Keratinocyte (primary cell): ENCODE results near the gene TTBK1. TPM values are rescaled to one million over a fixed set of nuclear protein-coding genes. Genes with fewer than 3 reads are reported as not detected.

ENCODE experiments used
- DNase-seq: peaks from one replicate; pipeline ENCODE4 v3.0.0-alpha.2; 2011; ENCODE audit warnings: low read depth, missing footprints, low spot score
- FAIRE-seq: peaks from 2 replicates; lab custom pipeline; 2011; peaks lifted over from hg19 to GRCh38; lab: Jason Lieb, UNC
- H2AFZ ChIP-seq: 2 replicates; pipeline ENCODE4 v1.6.0; 2012; ENCODE audit warnings: low read length, control low read depth, inconsistent platforms; ENCODE audit not compliant: control insufficient read depth
- H3K27ac ChIP-seq: 2 replicates; pipeline ENCODE4 v1.5.1; 2011; ENCODE audit warnings: low read length; ENCODE audit not compliant: control insufficient read depth, insufficient read depth
- H3K27me3 ChIP-seq: 3 replicates; pipeline ENCODE4 v1.6.0; 2011; ENCODE audit warnings: low read length; ENCODE audit not compliant: control insufficient read depth, insufficient read depth; ENCODE audit errors: extremely low read depth
- H3K36me3 ChIP-seq, 2 experiments: 2 replicates in 1 of 2; 3 replicates in 1 of 2; pipeline ENCODE4 v1.5.1; 2011; ENCODE audit warnings: low read length in 2 of 2, mild to moderate bottlenecking in 1 of 2; ENCODE audit not compliant: control insufficient read depth in 2 of 2, insufficient read depth in 2 of 2; ENCODE audit errors: extremely low read depth in 1 of 2
- H3K4me1 ChIP-seq: 3 replicates; pipeline ENCODE4 v1.5.1; 2011; ENCODE audit warnings: low read length; ENCODE audit not compliant: control insufficient read depth, insufficient read depth; ENCODE audit errors: extremely low read depth
- H3K4me2 ChIP-seq: 3 replicates; pipeline ENCODE4 v1.6.0; 2011; ENCODE audit warnings: low read depth, low read length; ENCODE audit not compliant: control insufficient read depth, insufficient read depth; ENCODE audit errors: extremely low read depth
- H3K4me3 ChIP-seq, 3 experiments: fragments of 200-600 bp in 1 of 3; sonication (generic) in 1 of 3; 2 replicates in 2 of 3; 3 replicates in 1 of 3; pipeline ENCODE4 v1.5.1; 2011 to 2016; ENCODE audit warnings: low read length in 3 of 3, mild to moderate bottlenecking in 3 of 3, control low read depth in 2 of 3, inconsistent platforms in 1 of 3, low read depth in 1 of 3, mixed read lengths in 1 of 3, mixed run types in 1 of 3, moderate library complexity in 1 of 3; ENCODE audit not compliant: control insufficient read depth in 2 of 3, insufficient read depth in 2 of 3; ENCODE audit errors: extremely low read depth in 1 of 3
- H3K79me2 ChIP-seq: 2 replicates; pipeline ENCODE4 v1.6.0; 2012; ENCODE audit warnings: low read length; ENCODE audit not compliant: control insufficient read depth, insufficient read depth
- H3K9ac ChIP-seq: 3 replicates; pipeline ENCODE4 v1.6.0; 2011; ENCODE audit warnings: low read length; ENCODE audit not compliant: control insufficient read depth, insufficient read depth; ENCODE audit errors: extremely low read depth
- H3K9me1 ChIP-seq: 3 replicates; pipeline ENCODE4 v1.6.0; 2011; ENCODE audit warnings: low read length; ENCODE audit not compliant: control insufficient read depth, insufficient read depth; ENCODE audit errors: extremely low read depth
- H3K9me3 ChIP-seq: 2 replicates; pipeline ENCODE4 v1.5.1; 2012; ENCODE audit warnings: low read depth, low read length; ENCODE audit not compliant: control insufficient read depth
- H4K20me1 ChIP-seq: 3 replicates; pipeline ENCODE4 v1.6.0; 2011; ENCODE audit warnings: low read length; ENCODE audit not compliant: control insufficient read depth, insufficient read depth; ENCODE audit errors: extremely low read depth
- EZH2 ChIP-seq: IDR thresholded peaks from one replicate; pipeline ENCODE4 v1.6.1; 2012; ENCODE audit warnings: inconsistent platforms, mild to moderate bottlenecking, low read length, moderate library complexity
- dilution Hi-C: fragments of 300-500 bp; cut with MboI; formaldehyde crosslinking; loops from one replicate; pipeline ENCODE4 v1.7.0; 2020; ENCODE audit warnings: low sequenced_read_pairs; ENCODE audit not compliant: extremely low pct_ligation_motif_present
- polyA plus RNA-seq, 5 experiments: library from polyadenylated mRNA; depleted of rRNA in 3 of 5; stranded (reverse) in 3 of 5; stranded (forward) in 1 of 5; unstranded in 1 of 5; fragments of >200 nt; gene quantifications; 1 replicate in 1 of 5; 2 replicates in 3 of 5; 3 replicates in 1 of 5; pipeline versions ENCODE4 v1.2.1 to v1.2.3, GENCODE V29; 2011 to 2012; ENCODE audit warnings: missing spikeins in 2 of 5, low read depth in 1 of 5, low replicate concordance in 1 of 5
- TF ChIP-seq, protein P1 (sequence below), 3 experiments: IDR thresholded peaks in 1 of 3; conservative IDR thresholded peaks in 1 of 3; optimal IDR thresholded peaks in 1 of 3; 2 replicates in 2 of 3; 3 replicates in 1 of 3; pipeline versions ENCODE3 to v1.5.1; 2011; ENCODE audit warnings: low read length in 3 of 3, mild to moderate bottlenecking in 3 of 3, moderate library complexity in 2 of 3, control low read depth in 1 of 3, inconsistent platforms in 1 of 3; ENCODE audit not compliant: insufficient read depth in 2 of 3; ENCODE audit errors: extremely low read depth in 1 of 3

TTBK1 gene
- polyA plus RNA-seq, 1 donor (not counting 4 experiments of a cell fraction or from before 2014, with no cell fraction given), result not detected

DNA sequence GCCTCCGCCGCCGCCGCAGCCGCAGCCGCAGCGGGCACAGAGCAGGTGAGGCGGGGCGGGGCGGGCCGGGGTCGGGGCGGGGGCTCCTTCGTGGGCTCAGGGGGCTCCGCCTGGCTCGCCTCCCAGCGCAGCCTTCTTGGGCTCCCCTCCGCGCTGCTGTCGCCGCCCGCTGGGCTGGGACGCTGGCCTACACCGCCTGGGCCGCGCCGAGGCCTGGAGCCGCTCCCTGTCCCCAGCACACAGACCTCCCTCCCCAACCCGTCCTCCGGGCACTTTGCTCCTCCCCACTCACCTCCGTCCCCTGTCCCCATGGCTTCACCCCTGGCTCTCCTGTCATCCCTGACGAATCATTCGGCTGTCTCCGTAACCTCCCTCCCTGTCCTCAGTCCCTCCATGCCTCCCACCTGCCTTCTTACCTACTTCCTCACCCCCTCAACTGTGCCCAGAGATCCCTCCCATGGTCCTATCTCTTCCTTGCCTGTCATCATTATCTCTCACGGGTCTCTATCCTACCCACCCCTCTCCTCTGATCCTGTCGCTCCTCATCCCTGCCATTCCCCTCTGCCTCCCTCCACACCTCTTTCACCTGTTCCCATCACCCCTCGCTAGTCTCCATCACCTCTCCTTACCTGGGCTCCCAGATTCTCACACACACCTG, 512 bp downstream of the TTBK1 start:
- TF ChIP-seq, protein P1, sequence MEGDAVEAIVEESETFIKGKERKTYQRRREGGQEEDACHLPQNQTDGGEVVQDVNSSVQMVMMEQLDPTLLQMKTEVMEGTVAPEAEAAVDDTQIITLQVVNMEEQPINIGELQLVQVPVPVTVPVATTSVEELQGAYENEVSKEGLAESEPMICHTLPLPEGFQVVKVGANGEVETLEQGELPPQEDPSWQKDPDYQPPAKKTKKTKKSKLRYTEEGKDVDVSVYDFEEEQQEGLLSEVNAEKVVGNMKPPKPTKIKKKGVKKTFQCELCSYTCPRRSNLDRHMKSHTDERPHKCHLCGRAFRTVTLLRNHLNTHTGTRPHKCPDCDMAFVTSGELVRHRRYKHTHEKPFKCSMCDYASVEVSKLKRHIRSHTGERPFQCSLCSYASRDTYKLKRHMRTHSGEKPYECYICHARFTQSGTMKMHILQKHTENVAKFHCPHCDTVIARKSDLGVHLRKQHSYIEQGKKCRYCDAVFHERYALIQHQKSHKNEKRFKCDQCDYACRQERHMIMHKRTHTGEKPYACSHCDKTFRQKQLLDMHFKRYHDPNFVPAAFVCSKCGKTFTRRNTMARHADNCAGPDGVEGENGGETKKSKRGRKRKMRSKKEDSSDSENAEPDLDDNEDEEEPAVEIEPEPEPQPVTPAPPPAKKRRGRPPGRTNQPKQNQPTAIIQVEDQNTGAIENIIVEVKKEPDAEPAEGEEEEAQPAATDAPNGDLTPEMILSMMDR (optimal IDR thresholded peaks at IDR 0.05 in 1 of 3, IDR thresholded peaks at IDR 0.05 in 1 of 3, conservative IDR thresholded peaks at IDR 0.05 in 1 of 3; ENCODE audit: extremely low read depth in 1 of 3, insufficient read depth in 2 of 3, low read length in 3 of 3), result no peak
- TF ChIP-seq EZH2, result peak; percentile 75
- no peak overlapping the region for H3K4me2 ChIP-seq

DNA sequence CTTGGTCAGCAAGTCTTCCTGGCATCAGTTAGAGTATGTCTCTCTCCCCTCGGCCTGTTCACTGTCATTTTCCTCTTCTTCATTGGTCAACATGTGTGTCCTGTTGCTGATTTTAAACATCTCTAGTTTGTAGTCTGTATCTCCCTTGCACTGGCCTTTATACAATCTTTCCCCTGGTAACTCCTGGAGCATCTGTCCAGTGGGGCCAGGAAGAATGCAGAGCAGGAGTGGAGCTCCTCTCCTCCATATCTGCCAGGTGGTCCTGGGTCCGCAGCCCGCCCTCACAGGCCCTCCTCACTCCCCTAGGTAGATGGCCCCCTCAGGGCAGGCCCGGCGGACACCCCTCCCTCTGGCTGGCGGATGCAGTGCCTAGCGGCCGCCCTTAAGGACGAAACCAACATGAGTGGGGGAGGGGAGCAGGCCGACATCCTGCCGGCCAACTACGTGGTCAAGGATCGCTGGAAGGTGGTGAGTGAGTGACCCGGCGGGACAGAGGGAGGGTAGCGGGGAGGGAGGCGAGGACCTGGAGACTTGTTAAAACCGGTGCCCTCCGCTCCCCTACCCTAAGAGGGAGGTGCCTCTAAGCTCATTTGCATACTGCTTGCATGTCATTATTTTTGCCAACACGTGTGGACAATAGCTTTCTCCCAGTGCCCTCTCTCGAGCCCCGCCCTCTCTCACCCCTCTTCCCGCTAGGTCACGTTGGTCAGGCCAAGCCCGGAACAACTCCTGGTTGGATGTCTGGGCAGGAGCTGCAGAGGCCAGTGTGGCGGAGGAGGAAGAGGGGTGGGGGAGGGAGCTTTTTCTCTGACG, 3.2 kb downstream of the TTBK1 start:
- H4K20me1 ChIP-seq, result no peaks in the 10 kb centered on the region
- no peaks in the 10 kb centered on the region for H3K9me1 ChIP-seq
- H3K79me2 ChIP-seq, result no peaks in the 10 kb centered on the region
- no peaks in the 10 kb centered on the region for H3K9me3 ChIP-seq
- TF ChIP-seq, protein P1 (optimal IDR thresholded peaks at IDR 0.05 in 1 of 3, IDR thresholded peaks at IDR 0.05 in 1 of 3, conservative IDR thresholded peaks at IDR 0.05 in 1 of 3; ENCODE audit: extremely low read depth in 1 of 3, insufficient read depth in 2 of 3, low read length in 3 of 3), result no peak
- no peak for TF ChIP-seq EZH2
- dilution Hi-C loops, result no loop called here
- no peak overlapping the region for H2AFZ ChIP-seq
- H3K4me1 ChIP-seq, result no peaks in the 10 kb centered on the region
- H3K27me3 ChIP-seq, result peaks cover 82% of the 10 kb centered on the region
- peak overlapping the region; percentile 12 for H3K4me2 ChIP-seq
- no peak for FAIRE-seq
- H3K9ac ChIP-seq, result no peak overlapping the region
- H3K36me3 ChIP-seq, result no peaks in the 10 kb centered on the region
- no peak overlapping the region for H3K4me3 ChIP-seq
- no peak overlapping the region for H3K27ac ChIP-seq
- DNase-seq, result no peak

More for the DNA sequence above, 512 bp downstream of the TTBK1 start:
- Histone ChIP-seq H3K4me3 (no peak overlapping the region), H3K27ac (no peak overlapping the region), H2AFZ (no peak overlapping the region), H3K27me3 (peaks cover 74% of the 10 kb centered on the region), H3K9ac (no peak overlapping the region), H3K79me2 (no peaks in the 10 kb centered on the region), H3K4me1 (no peaks in the 10 kb centered on the region), H3K9me1 (no peaks in the 10 kb centered on the region), H3K36me3 (no peaks in the 10 kb centered on the region), H4K20me1 (no peaks in the 10 kb centered on the region), H3K9me3 (no peaks in the 10 kb centered on the region)
- DNase-seq, result no peak
- dilution Hi-C loops, result no loop called here
- no peak for FAIRE-seq
